GM10266 (cell line): ENCODE results near the gene SLITRK5.

Experiments
- DNase-seq: peaks from one replicate; pipeline ENCODE4 v3.0.0; 2012; ENCODE audit errors: extremely low spot score
- CTCF ChIP-seq: IDR thresholded peaks from 2 replicates; pipeline ENCODE4 v1.5.1; 2012; ENCODE audit warnings: mild to moderate bottlenecking, low read depth; ENCODE audit not compliant: control insufficient read depth, insufficient read depth; ENCODE audit errors: missing control alignments

The SLITRK5 gene

GRCh38 chr13:87677496-87678371, 6.6 kb downstream of the SLITRK5 start:
- DNase-seq, result peak; percentile 27
- TF ChIP-seq CTCF, result no peak

GRCh38 chr13:87678372-87678752, 7.2 kb downstream of the SLITRK5 start:
- DNase-seq, result no peak
- no peak for TF ChIP-seq CTCF

GRCh38 chr13:87680298-87680697, 9.1 kb downstream of the SLITRK5 start:
- TF ChIP-seq CTCF, result no peak
- no peak for DNase-seq

GRCh38 chr13:87684850-87685742, 13.9 kb downstream of the SLITRK5 start:
- TF ChIP-seq CTCF, result no peak
- no peak for DNase-seq

GRCh38 chr13:87696458-87696857, 25.3 kb downstream of the SLITRK5 start:
- DNase-seq, result no peak
- no peak for TF ChIP-seq CTCF

GRCh38 chr13:87698268-87698667, 27.1 kb downstream of the SLITRK5 start:
- no peak for TF ChIP-seq CTCF
- DNase-seq, result no peak
